ENCODE measurements around the gene TLCD5.

DNA sequence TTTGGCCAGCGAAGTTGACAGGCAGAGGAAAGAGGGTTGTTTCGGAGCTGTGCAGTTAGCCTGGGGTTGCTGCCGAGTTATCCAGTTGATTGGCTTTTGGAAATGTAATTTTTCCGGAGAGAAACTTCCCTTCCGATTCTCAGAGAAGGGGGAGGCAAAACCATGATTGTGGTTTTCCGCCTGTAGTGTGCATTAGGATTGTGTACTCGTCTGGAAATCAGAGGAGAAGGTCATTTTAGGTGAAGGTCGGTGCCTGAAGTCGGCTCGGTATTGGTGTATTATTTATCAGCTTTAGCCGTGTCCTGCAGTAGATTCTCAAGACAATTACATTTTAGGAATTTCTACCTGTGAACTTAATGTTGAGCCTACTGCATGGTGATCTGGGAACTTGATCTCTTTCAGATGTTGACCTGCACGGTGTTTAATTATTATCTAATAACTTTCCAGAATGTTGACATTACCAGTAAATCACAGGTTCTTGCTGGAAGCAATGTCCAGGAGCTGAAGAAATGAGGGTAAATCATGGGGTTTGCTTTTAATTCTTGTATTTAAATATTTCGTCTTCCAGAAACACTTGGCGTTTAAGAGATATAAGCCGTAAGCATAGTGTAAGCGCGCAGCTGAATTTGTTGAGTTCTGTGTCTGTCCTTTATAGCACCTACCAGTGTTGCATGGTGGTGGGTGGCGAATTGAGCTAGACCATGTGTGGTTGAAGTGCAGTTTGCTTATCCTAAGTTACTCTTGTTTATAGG lies 12.4 kb downstream of the TLCD5 start:
- no peak for TF ChIP-seq POLR2A (IDR thresholded peaks at IDR 0.05)
- TF ChIP-seq, protein P1, sequence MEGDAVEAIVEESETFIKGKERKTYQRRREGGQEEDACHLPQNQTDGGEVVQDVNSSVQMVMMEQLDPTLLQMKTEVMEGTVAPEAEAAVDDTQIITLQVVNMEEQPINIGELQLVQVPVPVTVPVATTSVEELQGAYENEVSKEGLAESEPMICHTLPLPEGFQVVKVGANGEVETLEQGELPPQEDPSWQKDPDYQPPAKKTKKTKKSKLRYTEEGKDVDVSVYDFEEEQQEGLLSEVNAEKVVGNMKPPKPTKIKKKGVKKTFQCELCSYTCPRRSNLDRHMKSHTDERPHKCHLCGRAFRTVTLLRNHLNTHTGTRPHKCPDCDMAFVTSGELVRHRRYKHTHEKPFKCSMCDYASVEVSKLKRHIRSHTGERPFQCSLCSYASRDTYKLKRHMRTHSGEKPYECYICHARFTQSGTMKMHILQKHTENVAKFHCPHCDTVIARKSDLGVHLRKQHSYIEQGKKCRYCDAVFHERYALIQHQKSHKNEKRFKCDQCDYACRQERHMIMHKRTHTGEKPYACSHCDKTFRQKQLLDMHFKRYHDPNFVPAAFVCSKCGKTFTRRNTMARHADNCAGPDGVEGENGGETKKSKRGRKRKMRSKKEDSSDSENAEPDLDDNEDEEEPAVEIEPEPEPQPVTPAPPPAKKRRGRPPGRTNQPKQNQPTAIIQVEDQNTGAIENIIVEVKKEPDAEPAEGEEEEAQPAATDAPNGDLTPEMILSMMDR (IDR thresholded peaks at IDR 0.05), result no peak

Measured in uterus (tissue), 2 donors.